CD4-positive, alpha-beta T cell treated with Interleukin-17A for 4 hours (primary cell): ENCODE data around the gene SCML1.

Experiments
- DNase-seq: peaks from one replicate; pipeline ENCODE4 v3.0.0-alpha.2; 2020; ENCODE audit warnings: mixed read lengths

Gene SCML1

GRCh38 chrX:17801431-17801830 is 64.1 kb downstream of the SCML1 start:
- DNase-seq, result no peak

- no peak for DNase-seq
Measured at GRCh38 chrX:17802756-17803155, 65.5 kb downstream of the SCML1 start.

- DNase-seq, result no peak
Measured at GRCh38 chrX:17803449-17803848, 66.2 kb downstream of the SCML1 start.
